IPS-18a (cell line): ENCODE data around the gene PPARGC1A.

Experiments used
- H3K27ac ChIP-seq: one replicate; pipeline ENCODE4 v1.5.1; 2013; ENCODE audit warnings: low read length
- H3K27me3 ChIP-seq: one replicate; pipeline ENCODE4 v1.6.1; 2013; ENCODE audit warnings: mild to moderate bottlenecking, low read length; ENCODE audit not compliant: control insufficient read depth, insufficient read depth
- H3K36me3 ChIP-seq: one replicate; pipeline ENCODE4 v1.6.1; 2013; ENCODE audit warnings: low read depth, low read length; ENCODE audit not compliant: control insufficient read depth
- H3K4me1 ChIP-seq: one replicate; pipeline ENCODE4 v1.6.1; 2013; ENCODE audit warnings: low read depth, low read length; ENCODE audit not compliant: control insufficient read depth
- H3K4me3 ChIP-seq: one replicate; pipeline ENCODE4 v1.5.1; 2013; ENCODE audit warnings: low read length
- H3K9ac ChIP-seq: one replicate; pipeline ENCODE4 v1.6.1; 2013; ENCODE audit warnings: mild to moderate bottlenecking, low read length, moderate library complexity
- H3K9me3 ChIP-seq: one replicate; pipeline ENCODE4 v1.6.1; 2013; ENCODE audit warnings: low read depth, low read length; ENCODE audit not compliant: control insufficient read depth

PPARGC1A gene

DNA sequence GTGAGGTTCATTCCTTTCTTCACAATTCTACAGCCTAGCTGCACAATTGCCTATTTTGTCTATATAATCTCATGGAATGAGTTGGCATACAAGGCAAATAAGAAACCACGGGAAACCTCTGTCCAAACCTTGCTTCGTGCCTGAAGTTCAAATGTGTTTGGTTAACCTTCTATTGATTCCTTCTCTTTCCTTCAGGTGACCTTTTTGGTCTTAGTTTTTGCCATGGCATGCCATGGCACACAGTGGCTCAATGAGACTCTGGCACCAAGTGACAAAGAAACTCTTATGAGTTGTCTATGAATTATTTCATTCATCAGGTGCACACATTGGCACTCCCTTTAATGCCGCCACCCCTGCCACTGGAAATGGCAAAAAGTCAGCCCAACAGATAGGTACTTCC is 101.8 kb downstream of the PPARGC1A start:
- Histone ChIP-seq H3K4me3 (no peak overlapping the region), H3K9ac (no peak overlapping the region), H3K9me3 (no peaks in the 10 kb centered on the region), H3K27me3 (no peaks in the 10 kb centered on the region), H3K36me3 (no peaks in the 10 kb centered on the region), H3K27ac (no peak overlapping the region), H3K4me1 (no peaks in the 10 kb centered on the region)

DNA sequence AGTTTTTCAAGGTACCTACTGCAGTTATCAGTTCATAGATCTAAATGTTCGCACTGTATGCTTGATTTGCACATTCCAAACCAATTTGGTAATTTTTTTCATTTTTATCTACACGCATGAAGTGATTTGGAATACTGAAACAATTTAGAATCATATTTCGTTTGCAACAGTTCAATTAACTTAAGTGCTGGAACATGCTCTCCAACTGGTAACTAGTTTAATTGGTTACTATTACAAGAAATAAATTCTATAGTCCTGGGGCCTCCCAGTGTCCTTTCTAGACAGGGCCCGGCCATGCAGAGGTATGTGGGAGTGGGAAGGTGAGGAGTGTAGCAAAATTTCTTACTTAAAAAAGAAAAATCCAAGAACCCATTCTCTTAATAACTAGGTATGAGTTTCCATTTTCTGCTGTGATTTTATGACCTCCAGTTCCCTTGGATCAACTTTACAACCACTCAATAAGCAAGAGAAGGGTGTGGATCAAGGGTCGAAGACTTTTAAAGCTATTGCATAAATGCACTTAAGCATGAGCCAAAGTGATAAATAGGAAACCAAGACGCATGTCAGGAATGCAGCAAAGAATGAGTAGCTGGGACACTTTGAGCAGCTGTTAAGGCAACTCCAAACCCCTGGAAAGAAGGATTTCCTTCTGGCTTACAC is 106.9 kb downstream of the PPARGC1A start:
- Histone ChIP-seq H3K4me1 (no peaks in the 10 kb centered on the region), H3K27me3 (no peaks in the 10 kb centered on the region), H3K27ac (no peak overlapping the region), H3K9ac (no peak overlapping the region), H3K9me3 (no peaks in the 10 kb centered on the region), H3K4me3 (no peak overlapping the region), H3K36me3 (no peaks in the 10 kb centered on the region)

DNA sequence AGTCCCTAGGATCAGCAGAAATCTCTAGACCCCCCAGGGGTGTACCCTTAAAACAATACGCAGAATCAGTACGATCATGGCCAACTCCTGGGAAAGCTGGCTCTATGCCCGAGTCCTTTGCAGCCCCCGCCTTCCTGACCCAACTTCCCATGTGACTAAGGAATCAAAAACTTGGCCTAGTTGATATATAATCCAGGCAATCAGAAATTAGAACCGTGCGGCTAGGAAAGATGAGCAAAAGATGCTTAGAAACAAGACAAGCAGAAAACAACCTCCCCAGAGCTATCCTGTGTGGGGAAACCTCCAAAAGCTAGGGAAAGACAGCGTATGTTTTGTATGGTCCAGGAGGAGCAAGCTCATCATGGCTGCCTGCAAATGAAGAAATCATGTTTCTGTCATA is 110.0 kb downstream of the PPARGC1A start:
- H3K4me3 ChIP-seq = no peak overlapping the region

DNA sequence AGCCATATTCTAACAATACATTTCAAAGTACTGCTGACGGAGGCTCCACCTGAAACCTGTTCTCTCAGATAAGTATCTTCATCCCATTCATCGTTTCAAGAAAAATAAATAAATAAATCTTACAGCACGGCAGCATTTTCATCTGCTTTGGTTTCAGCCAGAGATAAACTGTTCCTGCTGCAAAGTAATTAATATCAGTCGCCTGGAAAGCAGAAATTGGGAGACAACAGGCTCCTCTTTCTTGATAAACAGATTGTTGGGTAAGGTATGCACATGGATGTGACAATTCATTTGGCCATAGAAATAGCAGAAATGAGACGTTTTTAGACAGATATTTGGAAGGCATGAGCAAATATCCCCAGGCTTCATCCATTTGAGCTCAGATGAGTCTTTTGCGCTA is 110.4 kb downstream of the PPARGC1A start:
- no peak overlapping the region for H3K4me3 ChIP-seq
- H3K27ac ChIP-seq = no peak overlapping the region
- H3K9me3 ChIP-seq = no peaks in the 10 kb centered on the region
- no peak overlapping the region for H3K9ac ChIP-seq
- peaks cover 8% of the 10 kb centered on the region for H3K4me1 ChIP-seq
- no peaks in the 10 kb centered on the region for H3K27me3 ChIP-seq
- no peaks in the 10 kb centered on the region for H3K36me3 ChIP-seq

More for the DNA sequence above, 110.0 kb downstream of the PPARGC1A start:
- peaks cover 7% of the 10 kb centered on the region for H3K4me1 ChIP-seq
- no peak overlapping the region for H3K27ac ChIP-seq
- no peaks in the 10 kb centered on the region for H3K27me3 ChIP-seq
- no peak overlapping the region for H3K9ac ChIP-seq
- no peaks in the 10 kb centered on the region for H3K36me3 ChIP-seq
- H3K9me3 ChIP-seq = no peaks in the 10 kb centered on the region

DNA sequence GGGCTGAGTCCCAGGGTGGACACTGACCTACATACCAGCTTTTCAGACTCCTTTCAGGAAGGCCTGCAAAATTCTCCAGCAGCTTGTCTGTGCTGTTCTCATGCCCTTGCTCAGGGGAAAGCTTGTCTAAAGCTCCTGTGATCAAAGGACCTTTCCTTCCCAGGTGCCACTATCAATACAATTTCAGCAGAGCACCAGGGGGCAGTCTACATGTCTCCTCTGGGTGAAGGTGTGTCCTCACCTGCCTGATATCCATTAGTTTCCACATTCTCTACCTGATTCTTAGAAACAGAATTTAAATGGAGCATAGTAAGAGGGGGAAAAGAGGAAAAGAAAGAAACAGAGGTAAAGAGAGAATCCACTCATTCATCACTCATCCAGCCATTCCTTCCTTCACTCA is 114.2 kb downstream of the PPARGC1A start:
- Histone ChIP-seq H3K4me1 (peaks cover 14% of the 10 kb centered on the region), H3K9ac (no peak overlapping the region), H3K9me3 (no peaks in the 10 kb centered on the region), H3K36me3 (no peaks in the 10 kb centered on the region), H3K27ac (no peak overlapping the region), H3K4me3 (no peak overlapping the region), H3K27me3 (no peaks in the 10 kb centered on the region)

DNA sequence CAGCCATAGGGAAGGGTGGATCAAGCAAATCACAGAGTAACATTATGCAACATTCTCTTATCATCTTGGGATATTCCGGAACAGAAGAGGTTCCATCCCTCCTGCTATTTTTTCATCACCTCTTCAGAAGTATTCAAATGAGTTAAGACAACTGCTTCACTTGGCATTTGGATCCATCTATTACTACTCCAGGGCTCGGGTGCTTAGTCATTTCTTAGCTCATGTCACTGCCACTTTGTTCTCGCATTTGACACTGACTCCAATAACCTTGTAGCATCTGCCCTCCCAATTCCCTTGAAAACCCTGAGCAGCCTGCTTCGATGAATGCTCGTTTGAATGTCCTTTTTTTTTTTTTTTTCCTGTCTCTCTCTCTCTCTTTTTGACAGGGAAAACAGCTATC is 114.9 kb downstream of the PPARGC1A start:
- H3K4me3 ChIP-seq = no peak overlapping the region
- H3K9ac ChIP-seq = no peak overlapping the region
- H3K4me1 ChIP-seq = peaks cover 14% of the 10 kb centered on the region
- no peaks in the 10 kb centered on the region for H3K36me3 ChIP-seq
- H3K27me3 ChIP-seq = no peaks in the 10 kb centered on the region
- H3K9me3 ChIP-seq = no peaks in the 10 kb centered on the region
- no peak overlapping the region for H3K27ac ChIP-seq

DNA sequence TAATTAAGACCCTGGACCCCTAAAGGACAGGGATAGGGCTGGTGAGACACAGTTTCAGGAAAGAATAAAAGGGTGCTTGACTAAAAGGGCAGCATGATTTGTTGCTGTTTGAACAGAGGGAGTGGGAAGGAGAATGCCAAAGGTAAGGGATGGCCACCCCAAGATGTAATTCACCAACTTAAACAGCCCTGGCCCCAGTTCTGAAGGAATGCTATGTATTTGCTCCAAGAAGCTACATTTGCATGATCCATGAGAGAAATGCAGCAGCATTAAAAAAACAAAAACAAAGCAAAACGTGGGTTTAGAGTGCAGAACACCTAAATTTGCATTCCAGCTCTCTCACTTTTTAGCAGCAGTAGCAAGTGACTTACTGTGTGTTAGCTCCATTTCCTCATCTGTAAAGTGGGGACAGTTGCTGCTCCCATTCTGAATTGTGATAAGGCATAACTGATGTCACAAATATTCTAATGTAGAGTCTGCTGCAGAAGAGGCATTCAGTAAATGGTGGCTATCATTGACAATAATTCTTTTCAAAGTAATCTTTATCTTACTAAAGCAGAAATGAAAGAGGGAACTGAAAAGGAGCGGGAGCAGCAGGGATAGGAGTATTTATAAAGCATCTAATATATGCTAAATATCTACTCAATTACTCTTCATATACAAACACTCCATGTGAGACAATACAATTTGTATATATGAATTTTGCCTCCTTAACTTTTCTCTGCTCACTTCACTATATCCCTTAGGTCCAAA is 115.8 kb downstream of the PPARGC1A start:
- no peak overlapping the region for H3K9ac ChIP-seq
- no peaks in the 10 kb centered on the region for H3K36me3 ChIP-seq
- H3K27ac ChIP-seq = no peak overlapping the region
- H3K4me3 ChIP-seq = no peak overlapping the region
- H3K27me3 ChIP-seq = no peaks in the 10 kb centered on the region
- no peaks in the 10 kb centered on the region for H3K9me3 ChIP-seq
- peaks cover 14% of the 10 kb centered on the region for H3K4me1 ChIP-seq

DNA sequence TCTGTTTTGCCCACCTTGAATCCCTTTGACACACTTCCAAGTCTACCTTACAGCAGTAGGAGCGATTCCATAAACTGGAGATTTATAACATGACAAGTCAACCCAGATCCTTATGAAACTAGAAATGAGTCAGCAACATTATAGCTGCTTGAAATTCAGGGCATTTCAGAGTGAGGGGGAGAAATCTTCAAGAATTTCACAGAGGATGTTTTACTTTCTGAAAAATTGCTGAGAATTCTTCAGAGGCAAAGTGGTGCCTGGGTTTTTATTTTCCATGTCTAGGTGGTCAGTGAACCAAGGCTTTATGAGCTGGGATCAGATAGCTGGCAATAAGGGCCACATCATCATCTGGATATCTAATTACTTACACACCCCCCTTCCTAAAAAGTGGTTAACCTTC is 119.8 kb downstream of the PPARGC1A start:
- Histone ChIP-seq H3K9ac (no peak overlapping the region), H3K27ac (no peak overlapping the region), H3K36me3 (no peaks in the 10 kb centered on the region), H3K9me3 (no peaks in the 10 kb centered on the region), H3K4me3 (no peak overlapping the region), H3K4me1 (peaks cover 9% of the 10 kb centered on the region), H3K27me3 (no peaks in the 10 kb centered on the region)

DNA sequence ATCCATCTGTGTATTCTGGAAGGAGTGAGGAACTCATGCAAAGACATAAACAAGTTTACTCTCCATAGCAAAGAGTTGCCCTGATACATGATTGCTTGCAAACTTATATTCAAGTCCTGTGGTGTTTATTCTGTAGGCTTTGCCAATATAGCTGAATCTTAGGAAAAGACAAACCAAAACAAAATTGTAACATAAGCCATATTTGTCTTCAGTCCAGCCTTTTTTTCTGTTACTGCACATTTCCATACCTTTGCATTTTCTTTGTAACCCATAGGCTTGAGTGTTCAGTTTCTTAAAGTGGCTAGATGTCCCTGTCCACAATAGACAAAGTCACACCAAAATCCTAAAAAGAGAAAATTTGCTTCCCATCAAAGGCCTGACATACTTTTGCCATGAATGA is 120.4 kb downstream of the PPARGC1A start:
- Histone ChIP-seq H3K4me3 (no peak overlapping the region), H3K9me3 (no peaks in the 10 kb centered on the region), H3K27me3 (no peaks in the 10 kb centered on the region), H3K36me3 (no peaks in the 10 kb centered on the region), H3K9ac (no peak overlapping the region), H3K4me1 (peaks cover 6% of the 10 kb centered on the region), H3K27ac (no peak overlapping the region)

DNA sequence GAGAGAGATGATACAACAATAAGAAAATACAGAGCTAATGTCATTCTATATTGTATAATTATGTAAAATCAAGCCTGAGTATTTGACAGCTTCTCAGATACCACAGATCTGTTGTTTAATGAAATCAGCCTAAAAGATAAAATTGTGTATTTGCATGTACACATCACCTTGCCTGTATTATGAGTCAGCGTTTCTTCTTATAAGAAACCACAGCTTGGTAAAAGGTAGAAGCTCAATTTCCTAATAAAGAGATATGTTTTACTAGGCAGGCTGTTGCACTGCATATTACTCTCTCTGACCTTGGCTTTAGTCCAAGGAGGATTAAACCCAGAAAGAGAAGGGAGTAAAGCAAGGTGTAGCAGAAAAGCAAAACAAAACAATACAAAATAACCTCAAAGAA is 121.3 kb downstream of the PPARGC1A start:
- Histone ChIP-seq H3K9me3 (no peaks in the 10 kb centered on the region), H3K4me3 (no peak overlapping the region), H3K4me1 (no peaks in the 10 kb centered on the region), H3K36me3 (no peaks in the 10 kb centered on the region), H3K27ac (no peak overlapping the region), H3K9ac (no peak overlapping the region), H3K27me3 (no peaks in the 10 kb centered on the region)

DNA sequence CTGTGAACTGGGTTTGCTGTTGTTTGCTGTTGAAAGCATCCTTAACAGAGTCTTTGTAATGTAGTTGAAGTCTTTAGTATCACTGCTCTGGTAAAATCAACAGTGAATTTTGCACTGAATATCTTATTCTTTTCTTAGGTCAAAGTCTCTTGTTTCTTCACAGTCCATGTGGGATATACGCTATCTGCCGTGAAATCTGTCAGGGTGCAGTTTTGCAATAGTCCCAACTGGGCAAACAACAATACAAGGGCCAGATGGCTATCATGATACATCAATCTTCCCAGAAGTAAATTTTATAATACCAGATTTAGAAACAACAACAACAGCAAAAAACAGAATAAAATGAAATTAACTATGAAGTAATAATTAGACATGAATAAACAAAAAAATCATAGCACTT is 123.5 kb downstream of the PPARGC1A start:
- Histone ChIP-seq H3K4me3 (no peak overlapping the region), H3K27ac (no peak overlapping the region)

DNA sequence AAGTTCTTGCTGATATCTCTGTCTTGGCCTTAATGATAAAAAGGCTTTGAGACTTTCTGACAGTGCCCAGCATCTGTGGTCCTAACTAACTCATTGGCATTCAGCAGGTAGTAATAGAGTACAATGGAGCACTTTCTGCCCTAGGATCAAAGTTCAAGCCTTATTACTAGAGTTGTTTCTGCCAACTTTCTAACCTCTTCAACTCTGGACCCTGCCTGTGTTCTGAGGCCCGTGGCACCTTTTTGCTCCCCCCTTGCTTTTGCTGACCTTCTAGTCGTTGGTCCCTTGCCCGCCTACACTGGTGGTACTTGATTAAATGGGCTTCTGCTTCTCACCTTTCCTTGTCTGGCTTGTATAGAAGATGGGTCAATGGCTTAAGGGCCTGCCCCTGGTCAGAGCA is 126.3 kb downstream of the PPARGC1A start:
- Histone ChIP-seq H3K27me3 (no peaks in the 10 kb centered on the region), H3K9ac (no peak overlapping the region), H3K9me3 (no peaks in the 10 kb centered on the region), H3K36me3 (no peaks in the 10 kb centered on the region), H3K4me1 (no peaks in the 10 kb centered on the region), H3K27ac (no peak overlapping the region), H3K4me3 (no peak overlapping the region)

More for the DNA sequence above, 123.5 kb downstream of the PPARGC1A start:
- Histone ChIP-seq H3K9me3 (no peaks in the 10 kb centered on the region), H3K4me1 (no peaks in the 10 kb centered on the region), H3K36me3 (no peaks in the 10 kb centered on the region), H3K9ac (no peak overlapping the region), H3K27me3 (no peaks in the 10 kb centered on the region)
